HG03025 (cell line): ENCODE measurements around the gene SOBP.
"Not testable (repeated sequence)": the region's sequence is repeated elsewhere in the genome, so short reads cannot be mapped to it uniquely, and the experiment has no call there.

ENCODE experiments used
- ATAC-seq: cut with Tn5 transposase; IDR thresholded peaks from one replicate; pipeline ENCODE4 v1.9.1; 2021; ENCODE audit warnings: mild to moderate bottlenecking, moderate library complexity; ENCODE audit not compliant: unreplicated experiment, low FRiP score

The SOBP gene

DNA sequence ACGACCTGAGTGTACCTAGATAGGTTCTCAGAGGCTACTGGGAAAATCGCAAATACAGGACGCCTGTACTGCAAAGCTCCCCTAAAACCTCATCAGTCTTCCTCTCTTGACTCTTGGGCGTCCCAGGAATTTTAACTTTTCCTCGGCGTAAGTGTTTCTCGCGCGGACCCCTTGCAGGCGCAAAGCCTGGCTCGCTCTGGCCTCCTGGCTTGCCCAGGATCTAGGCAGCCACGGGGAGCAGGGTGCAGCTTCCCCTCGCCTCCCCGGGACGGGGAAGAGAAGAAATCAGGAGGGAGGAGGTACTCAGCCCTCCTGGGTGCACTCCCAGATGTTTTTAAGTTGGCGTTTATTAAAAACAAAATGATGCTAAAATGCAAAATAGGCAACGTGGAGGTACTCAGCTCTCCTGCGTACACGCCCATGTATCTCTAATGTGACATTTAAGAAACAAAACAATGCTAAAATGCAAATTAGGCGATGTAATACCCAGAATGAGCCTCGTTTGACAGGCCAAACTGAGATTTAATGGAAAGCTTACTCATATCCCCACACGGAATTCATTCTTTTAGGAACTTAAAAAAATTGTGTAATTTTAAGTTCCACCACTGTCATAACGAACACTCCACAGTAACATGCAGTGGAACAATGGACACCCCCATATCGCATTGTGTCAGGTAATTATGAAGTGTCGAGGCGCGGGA, 1.6 kb upstream of the SOBP start:
- no peak for ATAC-seq

DNA sequence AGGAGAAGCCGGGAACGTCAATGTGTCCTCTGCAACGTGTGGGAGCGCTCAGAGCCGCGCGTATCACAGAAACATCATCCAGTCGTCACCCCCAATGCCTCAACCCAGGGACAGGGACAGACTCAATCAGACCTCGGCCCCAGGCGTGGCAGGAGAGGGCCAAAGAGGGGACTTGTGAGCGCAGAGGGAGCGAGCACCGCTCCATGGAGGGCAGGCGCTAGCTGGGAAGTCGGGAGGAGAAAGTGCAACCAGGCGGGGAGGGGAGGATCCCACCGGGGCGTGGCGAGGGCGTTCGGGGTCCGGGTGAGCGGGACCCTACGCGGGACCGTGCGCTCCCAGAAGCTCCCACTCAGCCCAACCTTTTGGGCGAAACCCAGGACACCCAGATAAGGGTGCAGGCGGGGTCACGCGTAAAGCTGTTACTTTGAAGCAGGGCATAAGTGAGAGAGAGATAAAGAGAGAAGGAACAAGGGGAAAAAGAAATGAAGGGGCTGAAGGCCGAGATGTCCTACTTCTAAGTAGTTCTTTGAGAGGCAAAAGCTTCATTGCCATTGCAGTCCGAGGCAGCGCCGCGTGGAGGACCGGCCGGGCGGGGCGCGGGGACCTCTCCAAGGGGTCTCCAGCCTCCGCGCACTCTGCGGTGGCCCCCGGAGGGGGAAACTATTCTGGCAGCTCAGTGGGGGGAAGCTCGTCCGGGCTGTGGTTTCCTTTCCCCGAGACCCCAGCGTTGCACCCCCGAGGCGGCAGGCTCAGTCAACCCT, 862 bp upstream of the SOBP start:
- no peak for ATAC-seq

DNA sequence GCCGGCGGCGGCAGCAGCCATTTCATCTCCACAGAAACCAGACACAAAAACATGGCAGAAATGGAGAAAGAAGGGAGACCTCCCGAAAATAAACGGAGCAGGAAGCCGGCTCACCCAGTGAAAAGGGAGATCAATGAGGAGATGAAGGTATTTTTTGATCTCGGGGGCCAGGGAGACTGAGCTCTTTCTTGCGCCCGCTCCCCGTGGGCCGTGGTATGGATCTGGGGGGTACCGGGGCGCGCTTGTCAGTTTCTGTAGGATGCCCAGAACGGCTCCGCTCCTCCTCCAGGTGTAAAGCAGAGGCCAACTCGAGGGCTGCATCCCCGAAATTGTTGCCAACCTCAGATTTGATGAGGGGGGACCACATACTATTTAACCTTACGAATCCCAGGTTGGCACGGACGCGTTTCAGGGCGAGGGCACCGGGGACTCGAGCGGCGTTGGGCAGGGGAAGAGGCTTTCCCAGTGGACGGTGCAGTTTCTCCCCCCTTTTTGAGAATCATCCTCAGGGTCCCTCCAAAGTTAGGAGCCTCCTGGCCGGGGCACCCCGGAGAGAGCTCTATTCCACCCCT, 735 bp downstream of the SOBP start:
- ATAC-seq, result no peak

DNA sequence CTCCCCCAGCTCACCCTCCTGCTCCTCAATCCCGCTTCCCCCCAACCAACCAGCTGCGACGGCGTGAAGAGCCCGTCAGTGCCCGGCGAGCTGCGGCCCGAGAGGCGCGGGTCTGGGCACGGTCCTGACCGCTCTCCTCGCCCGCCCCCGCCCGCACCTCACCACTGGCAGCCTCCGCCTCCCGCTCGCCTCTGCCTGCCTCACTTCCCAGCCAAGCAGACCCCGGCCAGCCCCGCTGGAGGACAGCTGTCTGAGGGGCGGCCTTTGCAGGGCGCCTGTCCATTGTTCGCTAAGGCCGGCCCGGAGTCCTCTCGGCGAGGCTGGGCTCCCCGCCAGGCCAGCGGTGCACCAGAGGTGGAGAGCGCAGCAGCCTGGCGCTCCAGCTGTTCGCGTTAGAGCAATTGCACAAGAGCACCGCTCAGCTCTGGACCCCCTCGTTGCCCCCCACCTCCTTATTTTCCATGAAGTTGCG, 1.3 kb downstream of the SOBP start:
- ATAC-seq, result no peak

DNA sequence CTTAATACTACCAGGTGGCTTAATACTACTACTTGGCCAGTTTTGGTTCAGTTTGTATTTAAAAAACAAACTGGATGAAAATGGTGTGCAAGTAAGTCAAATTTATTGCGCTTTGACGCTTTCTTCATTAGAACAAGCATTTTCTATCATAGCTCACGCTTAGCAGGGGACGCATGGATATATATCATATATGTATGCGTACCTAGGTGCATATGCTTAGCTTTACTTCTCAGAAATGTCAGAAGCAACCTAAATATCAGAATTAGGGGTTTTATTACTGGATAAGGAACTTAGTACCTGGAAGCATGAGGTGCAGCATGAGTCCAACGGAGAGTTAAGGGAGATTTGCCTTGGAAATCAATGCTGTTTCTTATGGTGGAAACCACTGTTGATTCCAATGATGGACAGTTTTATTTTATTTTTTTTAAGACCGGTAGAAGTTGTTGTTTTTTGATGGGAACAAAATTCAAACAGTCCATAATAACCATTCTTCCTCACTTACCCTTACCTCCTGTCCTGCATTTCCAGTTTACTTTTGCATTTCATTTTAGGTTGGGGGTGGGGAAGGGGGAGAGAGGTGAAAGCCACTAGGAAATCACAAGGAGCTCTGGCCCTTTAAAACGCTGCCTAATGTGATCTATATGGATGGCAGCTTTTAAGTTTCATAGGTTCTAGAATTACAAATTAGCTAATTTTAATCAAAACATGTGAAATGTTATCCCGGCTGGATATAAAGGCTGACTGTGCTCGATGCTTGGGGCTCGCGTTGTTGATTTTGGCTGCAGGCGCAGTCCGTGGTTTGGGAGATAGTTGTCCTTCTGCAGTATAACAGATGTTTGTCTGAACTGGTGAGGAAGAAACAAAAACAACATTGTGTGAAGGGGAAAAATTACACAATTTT, 2.1 kb downstream of the SOBP start:
- ATAC-seq, result no peak

DNA sequence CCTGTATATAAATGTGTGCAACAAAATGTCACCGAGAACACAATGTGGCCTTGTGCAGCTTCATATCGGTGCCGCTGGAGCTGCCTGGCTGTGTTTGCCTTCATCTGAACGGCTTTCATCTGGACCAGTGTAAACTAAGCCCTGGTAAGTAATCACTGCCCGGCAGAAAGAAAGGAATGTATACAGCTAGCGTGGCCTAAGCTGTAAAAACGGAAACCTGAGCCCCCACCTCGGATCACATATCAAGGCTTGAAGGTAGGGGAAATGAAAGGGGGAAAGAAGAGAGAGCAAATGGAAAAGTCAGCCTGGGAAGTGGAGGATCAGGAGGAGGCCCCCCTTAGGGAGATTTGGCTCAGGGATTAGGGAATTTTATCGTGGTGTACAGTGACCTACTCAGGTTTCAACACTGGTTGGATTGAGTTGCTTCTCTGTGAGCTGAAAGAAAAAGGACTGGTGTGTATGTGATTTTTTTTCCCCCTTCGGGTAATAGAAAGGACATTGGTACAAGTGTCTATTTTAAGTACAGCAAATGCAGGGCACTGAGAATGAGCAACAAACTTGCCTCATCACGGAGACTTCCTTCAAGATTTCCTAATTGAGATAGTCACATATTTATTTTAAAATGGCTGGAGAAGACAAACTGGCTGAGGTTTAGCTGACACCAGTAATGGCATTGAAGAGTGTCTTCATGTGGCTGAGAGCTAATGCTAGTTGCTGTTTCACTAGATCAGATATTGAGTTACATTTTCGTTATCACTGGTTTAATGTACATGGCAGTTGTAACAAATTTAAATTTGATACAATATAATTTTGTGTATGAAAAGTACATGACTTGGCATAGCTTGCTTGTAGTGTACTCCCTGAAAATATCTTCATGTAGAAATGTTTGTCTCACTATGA, 3.5 kb downstream of the SOBP start:
- ATAC-seq, result no peak

DNA sequence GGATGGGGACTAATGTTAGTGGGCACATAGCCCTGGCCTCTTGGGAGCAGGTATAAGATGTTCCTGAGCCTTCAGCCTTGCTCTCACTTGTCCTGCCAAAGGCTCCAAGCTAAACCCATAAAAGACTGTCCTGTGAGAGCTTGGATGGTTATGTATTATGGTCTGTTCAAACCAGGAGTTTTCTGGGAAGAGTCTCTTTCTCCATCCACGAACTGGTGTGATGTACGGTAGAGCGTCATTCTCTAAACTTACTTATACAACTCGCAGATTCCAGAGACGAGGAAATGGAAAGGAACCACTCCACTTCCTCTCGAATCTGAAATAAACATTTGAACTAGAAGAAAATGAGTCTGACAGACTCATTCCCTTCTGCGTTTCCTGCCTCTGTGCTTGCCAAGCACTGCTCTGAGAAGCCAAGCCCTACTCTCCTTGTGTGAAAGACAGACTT, 5.3 kb downstream of the SOBP start:
- no peak for ATAC-seq

DNA sequence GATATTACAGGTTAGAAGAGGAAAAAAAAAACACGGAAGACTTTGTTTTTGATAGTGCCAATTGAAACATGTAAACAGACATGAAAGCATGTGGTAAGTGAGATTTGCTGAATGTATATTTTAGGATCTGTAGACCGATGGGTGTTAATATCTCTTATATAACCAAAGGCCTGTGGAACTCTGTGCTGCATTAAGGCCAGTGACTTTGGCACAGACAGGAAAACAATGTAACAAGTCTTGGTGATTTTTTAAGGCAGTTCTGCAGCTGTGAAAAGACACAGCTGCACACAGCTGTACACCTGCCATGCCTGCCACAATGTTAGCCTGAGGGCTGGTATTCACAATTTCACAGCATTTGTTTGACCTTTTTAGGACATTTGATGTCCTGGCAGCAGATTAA, 6.1 kb downstream of the SOBP start:
- no peak for ATAC-seq

DNA sequence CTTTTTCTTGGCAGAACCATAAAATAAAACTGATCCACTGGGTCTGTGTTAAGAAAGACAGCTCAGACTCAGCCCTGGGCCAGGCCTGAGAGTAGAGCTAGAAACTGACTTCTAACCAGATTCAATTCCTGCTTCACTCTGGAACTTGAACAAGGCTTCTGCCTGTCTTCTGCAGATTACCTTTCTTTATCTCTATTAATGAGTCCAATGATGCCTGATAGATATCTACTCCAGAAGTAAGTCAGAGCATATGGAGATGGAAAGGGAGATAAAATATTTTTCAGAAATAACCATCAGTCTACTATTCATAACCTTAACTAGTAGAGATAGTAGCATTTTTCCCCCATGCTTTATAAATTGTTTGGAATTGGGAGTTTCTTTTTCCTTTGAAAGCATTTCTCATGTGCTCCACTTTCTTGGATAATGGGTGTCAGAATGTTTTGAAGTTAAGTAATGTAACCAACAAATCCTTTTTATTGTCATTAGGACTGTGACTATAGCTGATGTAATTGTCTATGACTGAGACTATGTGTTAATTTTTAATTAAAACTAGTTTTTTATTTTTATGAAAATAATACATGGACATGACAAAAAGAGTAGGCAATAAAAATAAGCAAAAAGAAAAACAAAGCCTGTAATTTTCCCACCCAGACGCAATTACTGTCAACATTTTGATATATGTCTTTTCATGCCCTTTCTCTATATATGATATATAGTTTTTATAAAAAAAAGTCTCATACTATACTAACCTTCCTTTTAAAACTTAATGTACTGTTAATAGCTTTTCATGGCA, 7.2 kb downstream of the SOBP start:
- ATAC-seq, result no peak

DNA sequence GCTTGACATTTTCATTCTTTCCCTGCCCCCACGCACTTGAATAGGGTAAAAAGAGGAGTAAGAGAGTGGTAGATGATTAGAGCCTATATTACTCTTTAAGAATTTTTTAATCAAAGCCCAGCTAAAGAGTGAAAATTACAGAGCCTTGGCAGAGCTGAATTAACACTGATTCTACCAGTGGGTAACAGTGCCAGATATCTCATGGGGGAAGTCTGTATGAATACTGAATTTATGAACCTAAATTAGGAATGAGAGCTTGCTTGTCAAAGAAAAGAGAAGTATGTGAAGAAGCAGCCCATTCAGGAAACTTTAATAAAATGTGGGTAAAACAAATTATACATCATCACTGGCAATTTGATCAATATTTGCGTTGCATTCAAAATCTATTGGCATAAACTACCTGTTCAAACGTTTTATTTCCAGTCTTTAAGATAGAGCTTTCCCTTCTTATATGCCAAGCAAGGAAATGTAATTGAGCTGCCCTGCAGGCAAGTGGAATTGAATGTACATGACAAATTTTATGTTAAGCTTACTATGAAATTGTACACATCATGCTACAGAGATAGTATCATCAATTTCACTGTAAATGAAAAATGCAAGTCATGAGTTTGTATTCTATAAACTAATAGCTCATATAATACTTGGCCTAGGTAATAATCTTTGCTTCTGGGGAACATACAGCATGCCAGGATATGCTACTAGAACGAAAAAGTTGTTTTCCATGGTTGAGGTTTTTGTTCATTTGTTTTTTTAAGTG, 14.5 kb downstream of the SOBP start:
- ATAC-seq, result no peak

DNA sequence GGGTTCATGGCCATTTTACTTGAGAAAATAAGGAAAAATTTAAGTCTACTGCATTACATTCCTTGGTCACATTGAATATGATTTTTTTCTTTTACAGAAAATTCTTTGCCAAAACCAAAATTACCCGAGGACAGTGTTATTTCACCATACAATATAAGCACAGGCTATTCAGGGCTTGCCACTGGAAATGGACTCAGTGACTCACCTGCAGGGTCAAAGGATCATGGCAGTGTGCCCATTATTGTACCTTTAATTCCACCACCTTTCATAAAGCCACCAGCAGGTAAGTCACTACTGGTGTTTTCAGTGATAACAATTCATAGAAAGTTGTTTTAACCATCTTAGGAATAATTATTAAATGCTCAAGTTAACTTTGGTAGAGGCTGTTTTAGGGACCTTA, 16.2 kb downstream of the SOBP start:
- no peak for ATAC-seq

DNA sequence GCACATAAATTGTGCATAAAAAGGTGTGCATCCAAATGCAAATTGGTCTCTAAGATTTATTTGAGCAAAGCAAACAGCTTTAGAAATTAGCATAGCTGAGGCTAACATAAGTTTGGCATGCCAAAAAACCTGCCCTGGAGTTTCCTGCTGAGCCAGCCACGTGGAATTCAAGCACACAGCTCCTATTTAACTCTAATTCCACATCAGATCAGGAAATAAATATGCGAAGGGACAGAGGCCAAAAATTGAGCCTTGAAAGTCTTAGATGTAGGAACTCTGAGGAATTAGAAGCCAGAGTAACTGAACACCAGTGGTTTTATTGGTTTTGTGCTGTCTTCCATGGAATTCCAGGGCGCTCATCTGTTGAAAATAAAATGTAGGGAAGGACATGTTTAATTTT, 19.6 kb downstream of the SOBP start:
- no peak for ATAC-seq

DNA sequence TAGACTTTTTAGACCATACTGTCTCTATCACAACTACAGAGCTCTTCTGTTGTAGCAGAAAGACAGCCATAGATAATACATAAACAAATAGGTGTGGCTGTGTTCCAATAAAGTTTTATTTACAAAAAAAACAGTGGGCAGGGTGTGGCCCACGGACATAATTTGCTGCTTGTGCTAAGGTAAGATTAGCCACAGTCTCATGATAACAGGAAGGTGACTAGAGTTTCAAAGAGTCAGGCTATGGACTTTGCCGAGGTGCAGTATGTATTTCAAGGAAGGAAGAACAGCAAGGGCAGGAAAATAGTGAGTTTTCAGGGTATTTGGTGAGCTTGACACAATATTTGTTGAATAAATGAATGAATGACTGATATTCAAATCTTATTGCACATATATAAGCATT, 20.2 kb downstream of the SOBP start:
- ATAC-seq, result no peak

DNA sequence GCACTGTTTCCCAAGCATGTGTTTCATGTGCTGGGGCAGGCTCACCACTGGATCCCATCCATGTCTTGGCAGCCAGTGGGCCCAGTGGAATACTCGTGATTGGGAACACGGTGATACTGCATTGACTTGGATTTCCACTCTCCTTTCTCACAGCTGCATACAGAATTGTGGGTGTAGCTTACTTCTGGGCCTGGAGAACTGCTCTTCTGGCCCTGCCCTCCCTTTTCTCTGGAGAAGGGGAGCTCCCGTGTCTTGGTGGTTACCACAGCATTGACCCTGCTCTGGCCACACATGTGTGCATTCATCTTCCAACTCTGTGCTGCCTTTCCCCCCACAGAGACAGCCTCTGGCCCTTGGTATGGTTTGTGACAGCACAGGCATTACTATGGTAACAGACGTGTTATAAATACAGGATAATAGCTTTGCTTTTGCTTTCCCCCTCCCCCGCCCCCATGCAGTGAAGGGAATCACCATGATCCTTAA, 21.6 kb downstream of the SOBP start:
- no peak for ATAC-seq

DNA sequence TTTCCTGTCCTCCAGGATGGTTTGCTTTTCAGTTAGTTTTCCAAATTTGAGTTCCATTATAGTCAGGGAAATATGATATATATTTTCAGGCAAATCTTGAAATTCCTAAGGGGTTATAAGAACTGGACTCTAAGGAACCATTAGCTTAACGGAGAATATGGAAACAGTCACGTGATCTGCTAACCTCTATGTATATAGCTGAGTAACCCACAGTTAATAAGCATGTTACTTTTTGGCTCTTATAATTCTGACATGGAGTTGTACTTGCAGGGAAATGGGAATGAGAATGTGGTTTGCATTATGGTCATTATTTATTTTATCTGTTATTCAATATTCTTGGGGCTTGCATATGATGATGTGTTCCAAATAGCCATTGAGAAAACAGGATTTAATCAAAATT, 23.3 kb downstream of the SOBP start:
- no peak for ATAC-seq

DNA sequence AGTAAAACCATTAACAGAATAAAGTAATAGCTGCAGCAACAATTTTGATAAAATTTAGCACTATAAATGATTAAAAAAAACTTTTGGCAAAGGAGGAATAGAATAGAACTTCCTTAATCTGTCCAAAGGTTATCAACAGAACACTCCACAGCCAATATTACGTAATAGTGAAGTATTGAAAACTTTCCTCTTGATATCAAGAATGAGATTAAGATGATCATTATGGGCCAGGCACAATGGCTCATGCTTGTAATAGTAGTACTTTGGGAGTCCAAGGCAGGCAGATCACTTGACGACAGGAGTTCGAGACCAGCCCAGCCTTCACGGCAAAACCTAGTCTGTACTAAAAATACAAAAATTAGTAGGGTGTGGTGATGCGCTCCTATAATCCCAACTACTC, 26.0 kb downstream of the SOBP start:
- ATAC-seq, result no peak

DNA sequence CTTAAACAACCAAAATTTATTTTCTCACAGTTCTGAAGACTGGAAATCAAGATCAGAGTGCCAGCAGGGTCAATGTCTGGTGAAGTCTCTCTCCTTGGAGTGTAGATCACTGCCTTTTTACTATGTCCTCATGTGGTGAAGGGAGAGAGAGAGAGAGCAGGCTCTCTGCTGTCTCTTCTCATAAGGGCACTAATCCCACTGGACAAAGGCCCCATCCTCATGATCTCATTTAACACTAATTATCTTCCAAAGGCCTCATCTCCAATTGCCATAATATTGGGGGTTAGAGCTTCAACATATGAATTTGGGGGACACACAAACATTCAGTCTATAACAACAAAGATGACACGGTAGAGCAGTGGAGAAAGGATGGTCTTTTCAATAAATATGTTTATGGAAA, 27.4 kb downstream of the SOBP start:
- no peak for ATAC-seq

DNA sequence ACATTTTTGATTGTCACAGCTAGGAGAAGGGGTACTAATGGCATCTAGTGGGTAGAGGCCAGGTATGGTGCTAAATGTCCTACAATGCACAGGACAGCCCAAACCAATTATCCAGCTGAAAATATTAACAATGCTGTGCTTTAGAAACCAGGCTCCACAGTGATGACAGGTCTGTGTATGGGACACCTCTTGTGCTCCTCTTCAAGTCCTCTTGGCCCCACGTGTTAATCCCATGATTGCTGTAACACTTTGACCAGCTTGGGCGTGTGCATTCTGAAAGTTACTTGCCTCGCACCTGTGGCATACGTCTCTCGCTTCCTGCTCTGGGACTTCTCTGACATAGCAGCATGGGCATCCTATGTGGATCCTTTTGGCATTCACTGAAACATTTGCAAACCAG, 29.3 kb downstream of the SOBP start:
- ATAC-seq, result not testable (repeated sequence)
